MM.1S (cell line): ENCODE results near the gene SLC9A2.

ENCODE experiments used
- DNase-seq: peaks from one replicate; pipeline ENCODE4 v3.0.0-alpha.2; 2015
- H2AFZ ChIP-seq: fragments of 300-600 bp; sonication (generic); 2 replicates; pipeline ENCODE4 v1.6.0; 2016; ENCODE audit warnings: antibody characterized with exemption, low read length
- H3F3A ChIP-seq: fragments of 300-600 bp; sonication (generic); 2 replicates; pipeline ENCODE4 v1.6.1; 2016; ENCODE audit warnings: mild to moderate bottlenecking, antibody characterized with exemption, low read length, moderate library complexity, mixed read lengths; ENCODE audit not compliant: insufficient read depth
- H3K27ac ChIP-seq: fragments of 300-600 bp; sonication (generic); 2 replicates; pipeline ENCODE4 v1.5.1; 2016; ENCODE audit warnings: mild to moderate bottlenecking, low read length
- H3K27me3 ChIP-seq: fragments of 300-600 bp; sonication (generic); replicated peaks from 2 replicates; pipeline ENCODE4 v1.6.0; 2016; ENCODE audit warnings: low read length; ENCODE audit not compliant: insufficient read depth
- H3K36me3 ChIP-seq: fragments of 300-600 bp; sonication (generic); replicated peaks from 2 replicates; pipeline ENCODE4 v1.6.1; 2016; ENCODE audit warnings: mild to moderate bottlenecking, low read length, mixed read lengths; ENCODE audit not compliant: insufficient read depth
- H3K4me1 ChIP-seq: fragments of 300-600 bp; sonication (generic); 2 replicates; pipeline ENCODE4 v1.6.1; 2016; ENCODE audit warnings: low read length, mixed read lengths
- H3K4me2 ChIP-seq: fragments of 300-600 bp; sonication (generic); 2 replicates; pipeline ENCODE4 v1.6.0; 2016; ENCODE audit warnings: low read depth, low read length
- H3K4me3 ChIP-seq: fragments of 300-600 bp; sonication (generic); 2 replicates; pipeline ENCODE4 v1.5.1; 2016; ENCODE audit warnings: low read length, mixed read lengths
- H3K79me2 ChIP-seq: fragments of 300-600 bp; sonication (generic); 2 replicates; pipeline ENCODE4 v1.6.1; 2016; ENCODE audit warnings: mixed run types, low read length, mixed read lengths
- H3K9ac ChIP-seq: fragments of 300-600 bp; sonication (generic); 2 replicates; pipeline ENCODE4 v1.6.1; 2016; ENCODE audit warnings: low read length, mixed read lengths
- H3K9me2 ChIP-seq: fragments of 300-600 bp; sonication (generic); replicated peaks from 2 replicates; pipeline ENCODE4 v1.6.1; 2016; ENCODE audit warnings: mild to moderate bottlenecking, low read length, mixed read lengths; ENCODE audit not compliant: insufficient read depth
- H3K9me3 ChIP-seq: fragments of 300-600 bp; sonication (generic); replicated peaks from 2 replicates; pipeline ENCODE4 v1.6.1; 2016; ENCODE audit warnings: mild to moderate bottlenecking, low read length, mixed read lengths; ENCODE audit not compliant: insufficient read depth
- H4K20me1 ChIP-seq: fragments of 300-600 bp; sonication (generic); 2 replicates; pipeline ENCODE4 v1.6.1; 2016; ENCODE audit warnings: mild to moderate bottlenecking, low read length, moderate library complexity, mixed read lengths; ENCODE audit not compliant: insufficient read depth
- CTCF ChIP-seq: fragments of 300-600 bp; sonication (generic); IDR thresholded peaks from 2 replicates; pipeline ENCODE4 v1.5.1; 2016; ENCODE audit warnings: antibody characterized with exemption, low read length, mixed read lengths
- EZH2 ChIP-seq: fragments of 300-600 bp; sonication (generic); optimal IDR thresholded peaks from 2 replicates; pipeline ENCODE3; 2017; ENCODE audit warnings: low read depth, mild to moderate bottlenecking, antibody characterized with exemption, low read length, mixed read lengths
- EZH2phosphoT487 ChIP-seq: fragments of 300-600 bp; sonication (generic); IDR thresholded peaks from 2 replicates; pipeline ENCODE4 v1.6.1; 2018; ENCODE audit warnings: antibody characterized with exemption, low read length

The SLC9A2 gene

GRCh38 chr2:102672107-102672776 is 52.9 kb downstream of the SLC9A2 start:
- Histone ChIP-seq H3F3A (no peaks in the 10 kb centered on the region), H4K20me1 (no peaks in the 10 kb centered on the region), H3K4me1 (no peaks in the 10 kb centered on the region), H3K9me3 (no peaks in the 10 kb centered on the region), H3K36me3 (no peaks in the 10 kb centered on the region), H3K9me2 (no peaks in the 10 kb centered on the region), H3K27me3 (no peaks in the 10 kb centered on the region), H3K79me2 (no peaks in the 10 kb centered on the region), H3K4me2 (no peak overlapping the region), H3K27ac (no peak overlapping the region), H2AFZ (no peak overlapping the region), H3K9ac (no peak overlapping the region), H3K4me3 (no peak overlapping the region)
- no peak for DNase-seq
- TF ChIP-seq EZH2phosphoT487 (no peak), EZH2 (no peak), CTCF (no peak)

GRCh38 chr2:102674370-102674769 is 55.0 kb downstream of the SLC9A2 start:
- no peak overlapping the region for H3K9ac ChIP-seq
- no peaks in the 10 kb centered on the region for H3F3A ChIP-seq
- no peaks in the 10 kb centered on the region for H3K4me1 ChIP-seq
- H3K4me2 ChIP-seq: no peak overlapping the region
- no peaks in the 10 kb centered on the region for H3K9me2 ChIP-seq
- H3K27me3 ChIP-seq: no peaks in the 10 kb centered on the region
- H3K36me3 ChIP-seq: no peaks in the 10 kb centered on the region
- H3K4me3 ChIP-seq: no peak overlapping the region
- no peak for DNase-seq
- no peak for TF ChIP-seq CTCF
- TF ChIP-seq EZH2phosphoT487: no peak
- TF ChIP-seq EZH2: no peak
- no peaks in the 10 kb centered on the region for H3K9me3 ChIP-seq
- H2AFZ ChIP-seq: no peak overlapping the region
- no peaks in the 10 kb centered on the region for H3K79me2 ChIP-seq
- H3K27ac ChIP-seq: no peak overlapping the region
- no peaks in the 10 kb centered on the region for H4K20me1 ChIP-seq

GRCh38 chr2:102674836-102675235 is 55.5 kb downstream of the SLC9A2 start:
- H3K27me3 ChIP-seq: no peaks in the 10 kb centered on the region
- no peaks in the 10 kb centered on the region for H4K20me1 ChIP-seq
- no peaks in the 10 kb centered on the region for H3K9me2 ChIP-seq
- no peak overlapping the region for H3K4me2 ChIP-seq
- H3K4me1 ChIP-seq: no peaks in the 10 kb centered on the region
- H3K27ac ChIP-seq: no peak overlapping the region
- no peak for DNase-seq
- TF ChIP-seq EZH2phosphoT487 (no peak), EZH2 (no peak), CTCF (no peak)
- no peak overlapping the region for H3K9ac ChIP-seq
- no peaks in the 10 kb centered on the region for H3F3A ChIP-seq
- H3K36me3 ChIP-seq: no peaks in the 10 kb centered on the region
- no peaks in the 10 kb centered on the region for H3K79me2 ChIP-seq
- H3K9me3 ChIP-seq: no peaks in the 10 kb centered on the region
- no peak overlapping the region for H2AFZ ChIP-seq
- no peak overlapping the region for H3K4me3 ChIP-seq
